Suprapubic skin (tissue), 3 donors: ENCODE measurements around the gene CAPN11.

ENCODE experiments used
- POLR2A ChIP-seq, 2 donors: fragments of 450-650 bp; IDR thresholded peaks; one replicate each; pipeline ENCODE4 v1.6.1; 2017; ENCODE audit warnings: antibody characterized with exemption in 2 of 2, mild to moderate bottlenecking in 2 of 2, moderate library complexity in 2 of 2
- TF ChIP-seq, protein P1 (sequence below), 2 donors: fragments of 200-600 bp in 1 of 2; fragments of 450-650 bp in 1 of 2; sonication (generic) in 1 of 2; IDR thresholded peaks; one replicate each; pipeline ENCODE4 v1.5.1; 2016 to 2019; ENCODE audit warnings: antibody characterized with exemption in 2 of 2, mild to moderate bottlenecking in 1 of 2, moderate library complexity in 1 of 2

DNA sequence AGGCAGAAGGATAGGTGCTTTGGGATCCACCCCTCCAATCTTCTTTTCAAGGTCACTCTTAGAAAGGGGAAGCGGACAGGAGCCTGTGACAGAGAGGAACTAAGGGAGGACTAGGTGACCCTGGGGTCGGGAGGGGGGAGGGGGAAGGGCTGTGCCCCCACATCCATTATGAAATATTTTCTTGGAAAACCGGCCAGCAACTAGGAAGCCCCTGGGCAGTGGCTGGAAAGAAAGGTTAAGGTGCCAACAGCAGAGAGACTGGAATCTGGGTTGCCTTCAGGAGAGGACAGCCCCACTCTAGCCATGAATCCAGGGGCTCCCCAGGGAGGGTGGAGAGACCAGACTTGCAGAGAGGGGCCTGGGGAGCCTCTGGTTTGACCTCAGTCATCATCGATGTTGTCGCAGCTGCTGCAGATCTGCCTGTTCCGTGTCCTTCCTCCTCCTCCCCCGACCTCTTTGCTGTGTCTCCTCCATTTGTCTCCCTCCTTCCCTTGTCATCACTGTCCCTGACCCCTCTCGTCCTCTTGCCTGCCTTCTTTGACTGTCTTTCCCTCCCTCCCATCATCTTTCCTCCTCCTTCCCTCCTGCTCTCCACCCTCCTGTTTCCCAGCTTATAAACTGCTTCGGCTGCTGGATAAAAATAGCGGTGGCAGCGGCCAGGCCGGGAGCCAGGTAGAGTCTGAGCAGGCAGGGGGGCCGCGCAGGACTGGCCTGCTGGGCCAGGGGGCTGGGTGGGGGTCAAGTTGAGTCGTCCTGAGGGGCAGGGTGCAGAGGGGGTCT lies 67.9 kb downstream of the CAPN11 start:
- TF ChIP-seq, protein P1, sequence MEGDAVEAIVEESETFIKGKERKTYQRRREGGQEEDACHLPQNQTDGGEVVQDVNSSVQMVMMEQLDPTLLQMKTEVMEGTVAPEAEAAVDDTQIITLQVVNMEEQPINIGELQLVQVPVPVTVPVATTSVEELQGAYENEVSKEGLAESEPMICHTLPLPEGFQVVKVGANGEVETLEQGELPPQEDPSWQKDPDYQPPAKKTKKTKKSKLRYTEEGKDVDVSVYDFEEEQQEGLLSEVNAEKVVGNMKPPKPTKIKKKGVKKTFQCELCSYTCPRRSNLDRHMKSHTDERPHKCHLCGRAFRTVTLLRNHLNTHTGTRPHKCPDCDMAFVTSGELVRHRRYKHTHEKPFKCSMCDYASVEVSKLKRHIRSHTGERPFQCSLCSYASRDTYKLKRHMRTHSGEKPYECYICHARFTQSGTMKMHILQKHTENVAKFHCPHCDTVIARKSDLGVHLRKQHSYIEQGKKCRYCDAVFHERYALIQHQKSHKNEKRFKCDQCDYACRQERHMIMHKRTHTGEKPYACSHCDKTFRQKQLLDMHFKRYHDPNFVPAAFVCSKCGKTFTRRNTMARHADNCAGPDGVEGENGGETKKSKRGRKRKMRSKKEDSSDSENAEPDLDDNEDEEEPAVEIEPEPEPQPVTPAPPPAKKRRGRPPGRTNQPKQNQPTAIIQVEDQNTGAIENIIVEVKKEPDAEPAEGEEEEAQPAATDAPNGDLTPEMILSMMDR (IDR thresholded peaks at IDR 0.05): no peak
- no peak for TF ChIP-seq POLR2A (IDR thresholded peaks at IDR 0.05)
